ENCODE measurements around the gene SEPTIN12.

SEPTIN12 gene

GRCh38 chr16:4828567-4829321 lies 40.6 kb upstream of the SEPTIN12 start:
- Histone ChIP-seq H3K36me3 (ENCODE audit: insufficient read depth, low read length) (peaks cover 85% of the 10 kb centered on the region), H3K4me1 (ENCODE audit: insufficient read depth, low read length) (no peaks in the 10 kb centered on the region), H3K79me2 (ENCODE audit: insufficient read depth, low read length) (0 out of 2 replicates have a peak, but pooled peaks cover 2% of the 10 kb centered on the region), H2AFZ (ENCODE audit: low read depth, low read length) (no peak overlapping the region), H3K4me3 (ENCODE audit: low read depth in 1 of 2, low read length in 2 of 2) (no peak overlapping the region), H4K20me1 (ENCODE audit: insufficient read depth, low read length) (peaks cover 8% of the 10 kb centered on the region; the same call in 1 of the 2 replicates), H3K27ac (ENCODE audit: low read length) (no peak overlapping the region), H3K9me3 (ENCODE audit: insufficient read depth, low read length, severe bottlenecking) (no peaks in the 10 kb centered on the region), H3K9ac (ENCODE audit: low read depth, low read length) (no peak overlapping the region), H3K4me2 (ENCODE audit: insufficient read depth, low read length) (no peak overlapping the region), H3K27me3 (ENCODE audit: insufficient read depth, low read length, poor library complexity) (no peaks in the 10 kb centered on the region)
- TF ChIP-seq EZH2 (IDR thresholded peaks at IDR 0.05; ENCODE audit: borderline replicate concordance, low read depth, low read length, severe bottlenecking) = no peak
- no peak for TF ChIP-seq CTCF (IDR thresholded peaks at IDR 0.05; ENCODE audit: borderline replicate concordance, extremely low read depth, low read length, poor library complexity, severe bottlenecking)
- DNase-seq (no peak), ATAC-seq (ENCODE audit: insufficient read depth, low read depth) (no peak)

GRCh38 chr16:4826980-4827379 lies 38.8 kb upstream of the SEPTIN12 start:
- no peak overlapping the region for H3K4me3 ChIP-seq (ENCODE audit: low read depth in 1 of 2, low read length in 2 of 2)
- DNase-seq (no peak), ATAC-seq (ENCODE audit: insufficient read depth, low read depth) (no peak)
- TF ChIP-seq EZH2 (IDR thresholded peaks at IDR 0.05; ENCODE audit: borderline replicate concordance, low read depth, low read length, severe bottlenecking) (no peak), CTCF (IDR thresholded peaks at IDR 0.05; ENCODE audit: borderline replicate concordance, extremely low read depth, low read length, poor library complexity, severe bottlenecking) (no peak)
- H3K79me2 ChIP-seq (ENCODE audit: insufficient read depth, low read length) = no peaks in the 10 kb centered on the region
- peaks cover 3% of the 10 kb centered on the region; the same call in 1 of the 2 replicates for H4K20me1 ChIP-seq (ENCODE audit: insufficient read depth, low read length)
- no peak overlapping the region for H3K9ac ChIP-seq (ENCODE audit: low read depth, low read length)
- H3K27me3 ChIP-seq (ENCODE audit: insufficient read depth, low read length, poor library complexity) = no peaks in the 10 kb centered on the region
- H3K27ac ChIP-seq (ENCODE audit: low read length) = no peak overlapping the region
- no peaks in the 10 kb centered on the region for H3K9me3 ChIP-seq (ENCODE audit: insufficient read depth, low read length, severe bottlenecking)
- H3K36me3 ChIP-seq (ENCODE audit: insufficient read depth, low read length) = peaks cover 86% of the 10 kb centered on the region
- H2AFZ ChIP-seq (ENCODE audit: low read depth, low read length) = no peak overlapping the region
- H3K4me1 ChIP-seq (ENCODE audit: insufficient read depth, low read length) = no peaks in the 10 kb centered on the region
- H3K4me2 ChIP-seq (ENCODE audit: insufficient read depth, low read length) = no peak overlapping the region

DNA sequence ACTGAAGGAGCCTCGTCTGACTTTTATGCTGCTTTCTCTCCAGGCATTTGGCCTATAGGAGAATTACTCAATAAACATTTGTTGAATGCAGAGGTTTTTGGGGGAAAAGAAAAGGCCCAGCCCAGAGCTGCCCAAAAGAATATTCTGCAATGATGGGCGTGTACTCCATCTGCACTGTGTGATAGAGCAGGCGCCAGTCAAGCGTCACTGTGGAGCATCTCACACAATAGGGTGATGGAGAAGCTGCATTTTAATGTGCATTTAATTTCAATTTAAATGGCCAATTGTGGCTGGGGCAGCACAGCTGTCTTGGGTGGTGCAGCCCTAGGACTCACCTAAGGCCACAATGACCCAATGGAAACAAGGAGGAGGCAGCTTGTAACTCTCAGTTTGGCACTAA lies 38.4 kb upstream of the SEPTIN12 start:
- ATAC-seq (ENCODE audit: insufficient read depth, low read depth) = no peak
- TF ChIP-seq CTCF (IDR thresholded peaks at IDR 0.05; ENCODE audit: borderline replicate concordance, extremely low read depth, low read length, poor library complexity, severe bottlenecking) (no peak), EZH2 (IDR thresholded peaks at IDR 0.05; ENCODE audit: borderline replicate concordance, low read depth, low read length, severe bottlenecking) (no peak)
- no peak overlapping the region for H2AFZ ChIP-seq (ENCODE audit: low read depth, low read length)

More for the DNA sequence above, 38.4 kb upstream of the SEPTIN12 start:
- H3K4me2 ChIP-seq (ENCODE audit: insufficient read depth, low read length) = no peak overlapping the region
- no peak for DNase-seq
- H3K9me3 ChIP-seq (ENCODE audit: insufficient read depth, low read length, severe bottlenecking) = no peaks in the 10 kb centered on the region
- no peaks in the 10 kb centered on the region for H3K79me2 ChIP-seq (ENCODE audit: insufficient read depth, low read length)
- no peaks in the 10 kb centered on the region for H3K4me1 ChIP-seq (ENCODE audit: insufficient read depth, low read length)
- H3K27me3 ChIP-seq (ENCODE audit: insufficient read depth, low read length, poor library complexity) = no peaks in the 10 kb centered on the region
- peaks cover 86% of the 10 kb centered on the region for H3K36me3 ChIP-seq (ENCODE audit: insufficient read depth, low read length)
- no peak overlapping the region for H3K9ac ChIP-seq (ENCODE audit: low read depth, low read length)
- H4K20me1 ChIP-seq (ENCODE audit: insufficient read depth, low read length) = peaks cover 6% of the 10 kb centered on the region; the same call in 1 of the 2 replicates
- no peak overlapping the region for H3K27ac ChIP-seq (ENCODE audit: low read length)
- no peak overlapping the region for H3K4me3 ChIP-seq (ENCODE audit: low read depth in 1 of 2, low read length in 2 of 2)
